WERI-Rb-1 (cell line): ENCODE data around the gene RGS6.
A peak's percentile ranks its signal among the peaks of the same experiment; 100 is the strongest.

Source experiments
- DNase-seq: peaks from one replicate; pipeline ENCODE4 v3.0.0-alpha.2; 2020
- H3K27ac ChIP-seq: fragments of 250-450 bp; sonication (Bioruptor Pico); 2 replicates; pipeline ENCODE4 v1.5.1; 2020; ENCODE audit warnings: mild to moderate bottlenecking, moderate library complexity
- H3K27me3 ChIP-seq: fragments of 250-450 bp; sonication (Bioruptor Pico); 2 replicates; pipeline ENCODE4 v1.5.1; 2021; ENCODE audit warnings: mild to moderate bottlenecking, low read depth, moderate library complexity; ENCODE audit not compliant: insufficient read depth, severe bottlenecking
- H3K36me3 ChIP-seq: fragments of 250-450 bp; sonication (Bioruptor Pico); 2 replicates; pipeline ENCODE4 v1.5.1; 2020; ENCODE audit warnings: mild to moderate bottlenecking, moderate library complexity
- H3K4me3 ChIP-seq: 2 replicates; pipeline ENCODE4 v1.5.1; 2011; ENCODE audit warnings: low read depth, mild to moderate bottlenecking, control low read depth, low read length
- H3K9me3 ChIP-seq: fragments of 250-450 bp; sonication (Bioruptor Pico); 2 replicates; pipeline ENCODE4 v1.5.1; 2021; ENCODE audit warnings: mild to moderate bottlenecking, moderate library complexity; ENCODE audit not compliant: severe bottlenecking
- TF ChIP-seq, protein P1 (sequence below): IDR thresholded peaks from 2 replicates; pipeline ENCODE4 v1.5.1; 2011; ENCODE audit warnings: low read depth, mild to moderate bottlenecking, control low read depth, inconsistent platforms, low read length

The RGS6 gene

DNA sequence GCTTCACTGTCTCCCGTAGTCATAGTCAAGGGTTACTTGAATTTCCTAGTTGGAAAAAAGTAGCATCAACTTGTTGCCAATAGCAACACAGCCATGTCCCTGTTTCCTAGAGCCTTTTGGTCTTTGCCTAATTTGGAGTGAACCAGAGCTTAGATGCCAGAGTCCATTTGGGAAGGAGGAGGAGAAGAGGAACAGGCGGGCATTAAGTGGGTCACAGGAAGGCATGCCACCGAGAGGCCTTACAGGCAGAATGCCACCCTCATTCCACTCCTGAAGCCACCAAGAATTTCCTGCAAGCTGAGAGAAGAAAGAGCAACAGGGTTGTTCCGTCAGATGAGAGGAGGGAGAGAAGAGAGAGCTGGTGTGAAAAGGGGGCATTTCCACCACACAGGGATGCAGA, 622.2 kb downstream of the RGS6 start:
- TF ChIP-seq, protein P1, sequence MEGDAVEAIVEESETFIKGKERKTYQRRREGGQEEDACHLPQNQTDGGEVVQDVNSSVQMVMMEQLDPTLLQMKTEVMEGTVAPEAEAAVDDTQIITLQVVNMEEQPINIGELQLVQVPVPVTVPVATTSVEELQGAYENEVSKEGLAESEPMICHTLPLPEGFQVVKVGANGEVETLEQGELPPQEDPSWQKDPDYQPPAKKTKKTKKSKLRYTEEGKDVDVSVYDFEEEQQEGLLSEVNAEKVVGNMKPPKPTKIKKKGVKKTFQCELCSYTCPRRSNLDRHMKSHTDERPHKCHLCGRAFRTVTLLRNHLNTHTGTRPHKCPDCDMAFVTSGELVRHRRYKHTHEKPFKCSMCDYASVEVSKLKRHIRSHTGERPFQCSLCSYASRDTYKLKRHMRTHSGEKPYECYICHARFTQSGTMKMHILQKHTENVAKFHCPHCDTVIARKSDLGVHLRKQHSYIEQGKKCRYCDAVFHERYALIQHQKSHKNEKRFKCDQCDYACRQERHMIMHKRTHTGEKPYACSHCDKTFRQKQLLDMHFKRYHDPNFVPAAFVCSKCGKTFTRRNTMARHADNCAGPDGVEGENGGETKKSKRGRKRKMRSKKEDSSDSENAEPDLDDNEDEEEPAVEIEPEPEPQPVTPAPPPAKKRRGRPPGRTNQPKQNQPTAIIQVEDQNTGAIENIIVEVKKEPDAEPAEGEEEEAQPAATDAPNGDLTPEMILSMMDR = no peak
- H3K36me3 ChIP-seq = no peaks in the 10 kb centered on the region
- H3K27me3 ChIP-seq = no peaks in the 10 kb centered on the region
- no peaks in the 10 kb centered on the region for H3K9me3 ChIP-seq
- DNase-seq = no peak
- no peak overlapping the region for H3K27ac ChIP-seq
- no peak overlapping the region for H3K4me3 ChIP-seq

DNA sequence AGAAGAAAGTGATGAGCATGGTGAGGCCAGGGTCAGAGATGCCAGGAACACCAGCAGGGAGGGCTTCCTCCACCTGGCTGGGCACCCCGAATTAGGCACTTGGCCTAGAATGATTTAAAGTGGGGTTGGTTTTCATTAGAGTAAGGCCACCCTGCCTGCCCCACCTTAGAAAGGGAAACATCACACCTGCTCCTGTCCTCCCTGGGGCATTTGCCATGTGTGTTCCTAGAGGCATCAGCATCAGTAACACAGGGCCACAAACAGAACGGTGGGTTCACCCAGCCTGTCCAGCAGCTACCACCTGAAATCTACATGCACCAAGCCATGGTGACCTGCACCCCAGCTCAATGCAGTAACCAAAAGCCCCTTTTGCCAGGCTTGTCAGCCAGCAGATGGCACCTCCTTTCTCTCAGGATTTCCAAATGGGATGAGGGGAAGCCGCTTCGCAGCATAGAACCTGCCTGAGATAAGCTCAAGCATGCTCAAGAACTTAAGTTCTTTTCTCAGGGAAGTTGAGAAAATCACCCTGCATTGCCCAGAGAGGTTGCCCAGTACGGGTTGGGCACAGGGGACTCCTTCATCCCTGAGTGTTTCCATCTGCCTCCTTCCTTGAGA, 622.9 kb downstream of the RGS6 start:
- H3K27ac ChIP-seq = no peak overlapping the region
- no peaks in the 10 kb centered on the region for H3K27me3 ChIP-seq
- H3K9me3 ChIP-seq = no peaks in the 10 kb centered on the region
- H3K4me3 ChIP-seq = no peak overlapping the region
- DNase-seq = peak; percentile 25
- H3K36me3 ChIP-seq = no peaks in the 10 kb centered on the region
- TF ChIP-seq, protein P1 = peak; percentile 27; the same call in 1 of the 2 replicates

DNA sequence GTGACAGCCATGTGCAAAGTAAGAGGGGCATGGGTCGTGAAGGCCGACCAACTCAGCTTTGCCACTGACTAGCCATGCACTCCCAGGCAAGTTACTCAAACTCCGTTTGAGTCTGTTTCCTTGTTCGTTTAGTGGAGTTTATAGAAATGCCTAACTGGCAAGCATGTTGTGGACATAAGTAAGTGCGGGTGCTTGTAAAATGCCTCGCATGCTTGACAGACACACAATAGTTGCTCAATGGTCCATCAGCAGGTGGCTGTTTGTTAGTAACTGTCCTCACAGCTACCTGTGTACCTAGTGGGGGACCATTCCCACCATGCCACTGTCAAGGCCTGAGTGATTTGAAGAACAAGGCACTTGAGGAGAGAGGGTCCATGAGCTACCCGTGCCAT, 623.4 kb downstream of the RGS6 start:
- DNase-seq = no peak
- H3K27ac ChIP-seq = no peak overlapping the region
- H3K36me3 ChIP-seq = no peaks in the 10 kb centered on the region
- H3K4me3 ChIP-seq = no peak overlapping the region
- no peaks in the 10 kb centered on the region for H3K9me3 ChIP-seq
- H3K27me3 ChIP-seq = no peaks in the 10 kb centered on the region
- TF ChIP-seq, protein P1 = no peak

DNA sequence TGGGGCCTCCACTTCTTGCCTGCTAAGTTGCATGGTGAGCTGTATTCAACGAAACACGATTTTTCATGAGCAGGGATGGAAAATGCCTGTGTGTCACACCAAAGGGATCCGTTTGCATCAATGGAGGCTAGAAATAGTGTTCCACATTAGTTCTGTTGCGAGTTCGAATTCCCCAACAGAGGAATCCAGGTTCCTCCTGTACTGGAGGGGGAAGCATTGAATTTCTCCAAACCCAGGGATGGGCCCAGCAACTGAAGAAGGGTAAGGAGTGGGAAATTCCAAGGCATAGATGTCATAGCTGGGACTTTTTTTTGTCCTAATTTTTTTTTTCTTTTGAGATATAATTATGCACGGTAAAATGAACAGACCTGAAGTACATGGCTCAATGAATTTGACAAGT, 625.4 kb downstream of the RGS6 start:
- Histone ChIP-seq H3K27ac (no peak overlapping the region), H3K36me3 (no peaks in the 10 kb centered on the region), H3K9me3 (no peaks in the 10 kb centered on the region), H3K27me3 (no peaks in the 10 kb centered on the region), H3K4me3 (no peak overlapping the region)
- DNase-seq = no peak
- TF ChIP-seq, protein P1 = no peak

DNA sequence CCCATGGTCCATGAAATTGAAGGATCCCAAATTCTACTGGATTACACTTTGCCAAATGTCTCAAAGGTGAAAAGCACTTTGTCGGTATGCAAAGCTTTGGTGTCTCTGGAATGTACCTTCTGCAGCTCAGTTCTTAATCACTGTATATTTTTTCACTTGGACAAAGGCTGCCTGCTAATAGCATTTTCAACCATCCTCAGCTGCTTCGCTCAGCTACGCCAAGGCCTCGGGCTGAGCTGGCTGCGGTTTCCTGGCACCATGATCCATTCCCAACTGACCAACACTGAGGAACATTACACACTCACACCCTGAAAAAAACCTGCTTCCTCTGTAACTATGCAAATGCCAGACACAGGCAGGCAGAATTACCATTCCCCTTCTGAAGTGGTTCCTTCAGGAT, 626.5 kb downstream of the RGS6 start:
- H3K27me3 ChIP-seq = no peaks in the 10 kb centered on the region
- no peaks in the 10 kb centered on the region for H3K9me3 ChIP-seq
- no peak overlapping the region for H3K4me3 ChIP-seq
- no peak for DNase-seq
- no peaks in the 10 kb centered on the region for H3K36me3 ChIP-seq
- TF ChIP-seq, protein P1 = no peak
- H3K27ac ChIP-seq = no peak overlapping the region

DNA sequence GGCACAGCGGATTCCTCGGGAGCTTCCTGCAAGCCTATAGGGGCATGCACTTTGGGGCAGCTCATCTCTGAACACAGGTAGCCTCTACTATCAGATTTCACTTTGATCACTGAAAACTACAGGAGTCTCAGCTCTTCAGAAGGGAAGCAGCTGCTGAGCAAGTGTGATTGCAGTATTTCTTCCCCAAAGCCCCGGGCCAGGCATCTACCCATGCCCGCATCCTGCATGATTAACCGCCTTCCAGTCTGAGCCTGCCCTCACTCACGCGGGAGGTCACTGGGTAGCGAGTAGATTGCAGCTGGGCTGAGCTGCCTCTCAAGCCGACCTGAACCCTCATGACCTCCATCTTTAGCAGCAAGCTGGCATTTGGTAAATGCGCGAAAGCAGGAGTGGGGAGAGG, 627.0 kb downstream of the RGS6 start:
- Histone ChIP-seq H3K9me3 (no peaks in the 10 kb centered on the region), H3K27ac (no peak overlapping the region), H3K27me3 (no peaks in the 10 kb centered on the region), H3K4me3 (no peak overlapping the region), H3K36me3 (no peaks in the 10 kb centered on the region)
- no peak for DNase-seq
- TF ChIP-seq, protein P1 = no peak
